Right lobe of liver (tissue), 4 donors: ENCODE measurements around the gene GAS6.

ENCODE experiments used
- POLR2A ChIP-seq: fragments of 450-650 bp; IDR thresholded peaks from one replicate; pipeline ENCODE4 v1.6.1; 2017; ENCODE audit warnings: antibody characterized with exemption, mild to moderate bottlenecking
- TF ChIP-seq, protein P1 (sequence below), 4 donors: fragments of 200-600 bp in 3 of 4; fragments of 450-650 bp in 1 of 4; IDR thresholded peaks; one replicate each; pipeline versions ENCODE4 v1.5.1 to v1.8.0; 2016 to 2022; ENCODE audit warnings: antibody characterized with exemption in 4 of 4, mild to moderate bottlenecking in 2 of 4
- donor health status: DM: no; HTN: no; CAD: no.
- donor health status: DM: no; HTN: no; CAD: no.
- donor health status: DM: no; HTN: yes; CAD: no.

DNA sequence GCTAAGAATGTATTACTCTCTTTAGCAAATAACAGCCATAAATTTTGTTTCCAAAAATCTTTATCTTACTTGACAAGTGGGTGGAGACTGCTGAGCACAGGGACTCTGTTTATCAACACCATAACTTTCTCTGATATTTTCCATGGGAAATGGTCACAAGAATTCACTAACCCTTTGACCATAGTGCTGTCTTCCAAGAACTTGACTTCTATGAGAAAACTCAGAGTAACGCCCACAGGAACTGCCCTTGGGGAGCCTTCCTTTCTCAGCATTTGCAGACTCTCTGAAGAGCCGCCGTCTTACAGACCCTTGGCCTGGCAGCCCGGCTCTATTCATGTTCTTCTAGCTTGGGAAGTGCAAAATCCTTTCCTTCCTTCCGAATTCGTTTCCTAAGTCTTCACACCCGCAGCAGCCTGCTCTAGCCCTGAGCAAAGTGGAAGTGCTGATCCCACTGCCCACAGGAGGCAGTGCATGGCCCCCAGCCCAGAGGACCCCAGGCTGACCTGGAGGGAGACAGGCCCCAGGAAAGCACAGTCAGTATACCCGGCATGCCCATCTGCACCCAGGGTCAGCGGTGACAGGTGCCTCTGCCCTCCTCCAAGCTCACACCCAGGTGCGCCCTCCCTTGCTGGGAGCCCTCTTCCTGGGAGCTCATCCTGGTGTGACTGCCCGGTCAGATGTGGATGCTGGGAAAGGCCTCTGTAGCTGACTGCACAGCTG is 10.2 kb downstream of the GAS6 start:
- TF ChIP-seq, protein P1, sequence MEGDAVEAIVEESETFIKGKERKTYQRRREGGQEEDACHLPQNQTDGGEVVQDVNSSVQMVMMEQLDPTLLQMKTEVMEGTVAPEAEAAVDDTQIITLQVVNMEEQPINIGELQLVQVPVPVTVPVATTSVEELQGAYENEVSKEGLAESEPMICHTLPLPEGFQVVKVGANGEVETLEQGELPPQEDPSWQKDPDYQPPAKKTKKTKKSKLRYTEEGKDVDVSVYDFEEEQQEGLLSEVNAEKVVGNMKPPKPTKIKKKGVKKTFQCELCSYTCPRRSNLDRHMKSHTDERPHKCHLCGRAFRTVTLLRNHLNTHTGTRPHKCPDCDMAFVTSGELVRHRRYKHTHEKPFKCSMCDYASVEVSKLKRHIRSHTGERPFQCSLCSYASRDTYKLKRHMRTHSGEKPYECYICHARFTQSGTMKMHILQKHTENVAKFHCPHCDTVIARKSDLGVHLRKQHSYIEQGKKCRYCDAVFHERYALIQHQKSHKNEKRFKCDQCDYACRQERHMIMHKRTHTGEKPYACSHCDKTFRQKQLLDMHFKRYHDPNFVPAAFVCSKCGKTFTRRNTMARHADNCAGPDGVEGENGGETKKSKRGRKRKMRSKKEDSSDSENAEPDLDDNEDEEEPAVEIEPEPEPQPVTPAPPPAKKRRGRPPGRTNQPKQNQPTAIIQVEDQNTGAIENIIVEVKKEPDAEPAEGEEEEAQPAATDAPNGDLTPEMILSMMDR (IDR thresholded peaks at IDR 0.05) = no peak
- TF ChIP-seq POLR2A = no peak
